Testis (tissue), 5 donors: Measurements from ENCODE around the gene ANO7. TPM values are rescaled to one million over a fixed set of nuclear protein-coding genes. Genes with fewer than 3 reads are reported as not detected.

Source experiments
- DNase-seq: peaks from one replicate; pipeline ENCODE4 v3.0.0-alpha.2; 2019
- H3K27ac ChIP-seq, 2 donors: fragments of 200-600 bp; sonication (generic); one replicate each; pipeline ENCODE4 v1.5.1; 2019
- H3K27me3 ChIP-seq: fragments of 200-600 bp; sonication (generic); one replicate; pipeline ENCODE4 v1.5.1; 2019
- H3K36me3 ChIP-seq: fragments of 200-600 bp; sonication (generic); one replicate; pipeline ENCODE4 v1.5.1; 2017; ENCODE audit warnings: low read depth; ENCODE audit errors: missing control alignments
- H3K4me1 ChIP-seq: fragments of 200-600 bp; sonication (generic); one replicate; pipeline ENCODE4 v1.5.1; 2019
- H3K4me3 ChIP-seq, 2 donors: fragments of 200-600 bp; sonication (generic); one replicate each; pipeline ENCODE4 v1.5.1; 2017 to 2019
- H3K9me3 ChIP-seq: fragments of 200-600 bp; sonication (generic); one replicate; pipeline ENCODE4 v1.5.1; 2017
- CTCF ChIP-seq, 3 experiments: fragments of 450-650 bp in 2 of 3; fragments of 200-600 bp in 1 of 3; sonication (generic) in 1 of 3; IDR thresholded peaks; one replicate each; pipeline ENCODE4 v1.5.1; 2016 to 2019; ENCODE audit warnings: antibody characterized with exemption in 3 of 3, mild to moderate bottlenecking in 2 of 3, moderate library complexity in 1 of 3
- POLR2A ChIP-seq: fragments of 450-650 bp; IDR thresholded peaks from one replicate; pipeline ENCODE4 v1.6.1; 2017; ENCODE audit warnings: antibody characterized with exemption, mild to moderate bottlenecking, moderate library complexity
- WGBS, 2 donors: methylation state at CpG; one replicate each; pipeline ENCODE4 v1.1.5; 2018; 5-methylcytosine and 5-hydroxymethylcytosine counted together
- intact Hi-C: fragments of 100-400 bp; cut with DNase I; formaldehyde crosslinking; loops from one replicate; pipeline ENCODE4 v1.15.1; 2023; ENCODE audit warnings: low total_unique reads
- long read RNA-seq, 2 donors: transcript quantifications; one replicate each; lab custom pipeline, GENCODE V29; 2026
- polyA plus RNA-seq: library from polyadenylated mRNA; stranded (reverse); fragments of 350-450 nt; fragmentation: Illumina TruSeq; extraction: RNeasy Lipid Tissue Mini Kit (QIAGEN cat#74804); gene quantifications from one replicate; pipeline ENCODE4 v1.2.3, GENCODE V29; 2014; ENCODE audit warnings: low read depth, low replicate concordance; ENCODE audit not compliant: insufficient read depth
- total RNA-seq, 2 donors: library from RNA; depleted of rRNA; stranded (reverse); fragments of >200 nt; gene quantifications; one replicate each; pipeline ENCODE4 v1.2.3, GENCODE V29; 2016

The ANO7 gene
- 1 to 10 TPM; 1.9 to 2.5 TPM for total RNA-seq
- 1.2 TPM for polyA plus RNA-seq
- long read RNA-seq, donor 1, partial matches to known transcripts: 832 of 850 reads
- long read RNA-seq, donor 1, other reads (novel, unspliced or antisense): 15 of 850 reads
- long read RNA-seq, donor 2, partial matches to known transcripts: 0 of 4 reads
- long read RNA-seq, donor 2, other reads (novel, unspliced or antisense): 0 of 4 reads

- intact Hi-C loops: no loop called here
- Histone ChIP-seq H3K27ac (no peak within 1 kb of the TSS), H3K4me3 (no peak within 1 kb of the TSS), H3K27me3 (no peaks in the 10 kb centered on the region), H3K36me3 (no peaks in the 10 kb centered on the region), H3K9me3 (no peaks in the 10 kb centered on the region), H3K4me1 (no peaks in the 10 kb centered on the region)
- DNase-seq: no peak
- 84 to 90% methylated on average over 2 to 17 of the region's 21 CpGs for WGBS, 2 donors
- TF ChIP-seq CTCF (IDR thresholded peaks at IDR 0.05): no peak
- TF ChIP-seq POLR2A: no peak
These were observed at the start of gene ANO7 for GRCh38 chr2:241188361-241189092. Gene ANO7 (plus strand): TSS chr2:241188677. CDS start chr2:241190064, 1,387 bp downstream.

- 90 to 91% methylated on average over 17 to 24 of the region's 24 CpGs for WGBS, 2 donors
- H3K4me1 ChIP-seq: peaks cover 23% of the 10 kb centered on the region
- TF ChIP-seq POLR2A (no peak), CTCF (IDR thresholded peaks at IDR 0.05) (no peak)
- H3K27ac ChIP-seq: no peak overlapping the region
- intact Hi-C loops: no loop called here
- no peaks in the 10 kb centered on the region for H3K36me3 ChIP-seq
- no peak for DNase-seq
- H3K9me3 ChIP-seq: no peaks in the 10 kb centered on the region
- H3K27me3 ChIP-seq: no peaks in the 10 kb centered on the region
- H3K4me3 ChIP-seq: no peak overlapping the region
These were observed 48.7 kb upstream of the ANO7 start for GRCh38 chr2:241139531-241140444.

- Histone ChIP-seq H3K4me3 (no peak overlapping the region), H3K36me3 (no peaks in the 10 kb centered on the region), H3K27ac (no peak overlapping the region), H3K9me3 (no peaks in the 10 kb centered on the region), H3K4me1 (peaks cover 21% of the 10 kb centered on the region), H3K27me3 (no peaks in the 10 kb centered on the region)
- no peak for DNase-seq
- intact Hi-C loops: no loop called here
- WGBS, 2 donors: 92 to 94% methylated on average over 9 to 10 of the region's 10 CpGs
- TF ChIP-seq POLR2A (no peak), CTCF (IDR thresholded peaks at IDR 0.05) (no peak)
These were observed 48.0 kb upstream of the ANO7 start for GRCh38 chr2:241140445-241140840.

GRCh38 chr2:241141214-241141770 is 47.2 kb upstream of the ANO7 start:
- no peak for TF ChIP-seq CTCF (IDR thresholded peaks at IDR 0.05)
- no peak for TF ChIP-seq POLR2A
- Histone ChIP-seq H3K4me1 (peaks cover 12% of the 10 kb centered on the region), H3K4me3 (no peak overlapping the region), H3K27ac (no peak overlapping the region), H3K9me3 (no peaks in the 10 kb centered on the region), H3K36me3 (no peaks in the 10 kb centered on the region), H3K27me3 (no peaks in the 10 kb centered on the region)
- intact Hi-C loops: no loop called here
- WGBS, 2 donors: 95% methylated on average over 12 to 14 of the region's 14 CpGs
- no peak for DNase-seq
